SKM-1 treated with dmso at 0.1 percent for 144 hours (cell line): ENCODE data around the gene SLC39A7.

ENCODE experiments used
- DNase-seq: peaks from one replicate; lab custom pipeline; 2025; ENCODE audit not compliant: unreplicated experiment; lab: John Stamatoyannopoulos, UW

SLC39A7 gene

DNA sequence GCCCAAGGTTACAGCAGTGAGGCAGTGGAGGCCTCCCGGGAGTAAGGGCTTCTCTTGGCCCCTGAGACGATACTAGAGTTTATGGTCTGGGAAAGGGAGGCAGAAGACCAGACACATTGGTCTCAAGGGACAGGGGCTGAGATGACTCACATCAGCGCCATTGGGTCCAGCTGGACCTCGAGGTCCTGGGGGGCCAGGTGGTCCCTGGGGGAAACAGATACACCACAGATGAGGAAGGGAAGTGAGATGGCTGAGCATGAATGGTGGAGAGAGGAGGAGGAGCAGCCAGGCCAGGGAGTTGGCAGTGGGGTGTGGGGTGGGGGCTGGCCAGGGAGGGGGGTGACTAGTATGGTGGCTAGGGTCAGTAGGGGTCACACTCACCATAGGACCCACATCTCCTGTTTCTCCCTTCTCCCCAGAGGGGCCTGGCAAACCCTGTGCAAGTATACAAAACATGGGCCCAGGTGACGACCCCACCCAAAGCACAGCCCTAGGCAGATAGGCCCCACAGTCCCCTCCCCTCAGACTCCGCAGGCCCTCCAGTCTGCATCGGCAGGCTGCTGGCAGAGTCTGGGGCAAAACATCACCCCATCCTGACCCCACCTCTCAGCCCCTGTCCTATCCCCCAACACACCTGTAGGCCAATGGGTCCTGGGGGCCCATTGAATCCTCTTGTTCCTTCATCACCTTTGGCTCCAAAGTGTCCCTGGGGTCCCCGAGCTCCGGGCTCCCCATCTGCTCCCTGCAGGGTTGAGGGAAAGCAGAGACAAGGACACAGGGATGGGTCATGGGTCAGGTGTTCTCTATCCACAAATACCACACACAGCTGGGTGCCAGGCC is 30.3 kb upstream of the SLC39A7 start:
- DNase-seq = no peak

DNA sequence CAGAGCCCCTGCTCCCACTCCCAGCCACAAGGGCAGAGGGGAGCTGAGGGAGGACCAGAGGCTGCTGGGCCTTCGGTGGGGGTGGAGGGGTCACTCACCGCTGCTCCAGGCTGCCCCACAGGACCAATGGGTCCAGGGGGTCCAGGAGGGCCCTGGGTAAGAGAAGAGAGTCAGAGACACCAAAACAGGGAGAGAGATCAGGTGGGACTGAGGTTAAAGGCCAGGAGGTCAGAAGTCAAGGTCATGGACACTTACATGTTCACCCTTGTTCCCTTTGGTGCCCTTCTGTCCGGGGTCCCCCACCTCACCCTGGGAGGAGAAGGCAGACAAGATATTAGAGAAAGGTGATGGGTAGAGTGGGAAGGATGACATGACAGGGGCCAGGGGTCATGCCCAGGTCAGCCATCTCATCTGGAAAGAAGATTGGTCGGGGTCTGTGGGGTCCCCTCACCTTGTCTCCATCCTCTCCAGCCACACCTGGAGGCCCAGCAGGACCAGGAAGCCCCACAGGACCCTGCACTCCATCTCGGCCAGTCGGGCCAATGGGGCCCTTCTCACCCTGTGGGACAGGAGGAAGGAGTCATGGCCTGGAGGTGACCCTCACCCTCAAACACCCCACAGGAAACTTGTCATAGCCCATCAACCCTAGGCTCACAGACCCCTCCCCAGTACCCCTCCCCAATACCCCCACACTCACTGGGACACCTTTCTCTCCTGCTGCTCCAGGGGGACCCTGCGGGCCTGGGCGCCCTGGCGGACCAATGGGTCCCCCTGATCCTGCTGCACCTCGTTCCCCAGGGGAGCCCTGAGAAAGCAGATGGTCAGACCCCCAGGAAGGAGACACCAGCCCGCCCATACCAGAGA is 29.4 kb upstream of the SLC39A7 start:
- no peak for DNase-seq

DNA sequence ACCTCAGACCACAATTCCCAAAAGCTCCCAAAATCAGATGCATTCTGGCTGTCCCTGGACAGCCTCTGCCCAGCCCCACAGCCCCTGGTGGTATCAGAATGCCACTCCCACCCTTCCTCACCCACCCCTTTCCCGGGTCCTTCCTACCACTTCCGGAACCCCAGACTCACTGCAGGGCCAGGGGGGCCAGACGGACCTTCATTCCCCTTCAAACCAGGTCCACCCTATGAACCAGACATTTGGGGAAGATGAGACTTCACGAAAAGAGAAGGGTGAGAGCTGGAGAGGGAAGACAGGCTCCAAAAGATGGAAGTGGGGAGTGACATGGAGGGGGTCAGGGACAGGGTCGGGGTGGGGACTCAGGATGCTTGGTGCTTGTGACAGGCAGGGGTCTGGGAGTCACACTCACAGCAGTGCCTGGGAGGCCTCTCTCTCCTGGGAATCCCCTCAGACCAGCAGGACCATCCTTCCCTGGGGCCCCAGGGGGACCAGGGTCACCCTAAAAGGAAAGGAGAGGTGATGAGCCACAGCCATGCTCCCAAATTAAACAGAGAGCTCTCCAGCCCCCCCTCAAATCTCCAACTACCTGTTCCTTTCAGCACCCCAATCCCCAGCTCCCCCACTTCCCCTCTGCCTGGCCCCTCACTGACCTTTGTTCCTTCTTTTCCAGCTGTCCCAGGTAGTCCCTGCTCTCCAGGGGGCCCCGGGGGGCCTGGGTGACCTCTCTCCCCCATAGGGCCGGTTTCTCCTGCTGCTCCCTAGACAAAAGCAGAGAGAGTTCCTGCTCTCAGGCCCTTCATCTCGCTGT is 28.6 kb upstream of the SLC39A7 start:
- no peak for DNase-seq

DNA sequence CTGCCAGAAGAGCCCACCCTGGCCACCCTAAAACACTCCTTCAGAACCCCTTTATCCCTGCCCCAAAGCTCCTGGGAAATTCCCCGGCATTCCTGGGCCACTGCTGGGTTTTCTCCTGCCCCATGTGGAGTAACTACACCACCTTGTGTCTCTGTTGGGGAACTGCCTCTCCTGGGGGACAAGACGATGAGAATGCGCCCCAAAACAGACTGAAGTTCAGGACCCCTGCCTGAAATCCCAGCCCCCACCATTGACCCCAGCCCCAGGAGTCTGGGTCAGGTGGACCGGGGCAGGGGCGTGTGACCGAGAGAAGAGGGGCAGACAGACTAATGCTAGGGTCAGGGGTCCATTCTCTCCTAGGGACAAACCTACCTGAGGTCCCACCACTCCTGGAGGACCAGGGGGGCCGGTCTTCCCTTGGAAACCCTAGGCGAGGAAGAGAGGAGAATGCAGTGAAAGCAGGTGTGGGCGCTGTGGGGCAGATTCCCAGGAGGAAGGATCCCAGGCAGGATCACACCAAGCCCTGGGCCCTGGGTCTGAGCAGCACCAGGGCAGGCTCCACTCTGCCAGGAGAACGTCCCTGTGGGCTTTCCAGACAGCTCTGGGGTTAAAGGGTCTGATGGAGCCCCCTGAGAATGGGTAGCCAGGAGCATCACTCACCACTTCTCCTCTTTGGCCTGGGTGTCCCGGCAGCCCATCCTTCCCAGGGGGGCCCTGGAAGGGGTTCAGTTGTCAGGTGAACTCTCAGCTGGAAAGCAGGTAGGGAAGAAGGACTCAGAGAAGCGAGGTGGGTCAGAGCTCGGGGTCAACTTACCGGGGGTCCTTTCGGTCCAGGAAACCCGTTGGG is 27.8 kb upstream of the SLC39A7 start:
- no peak for DNase-seq

DNA sequence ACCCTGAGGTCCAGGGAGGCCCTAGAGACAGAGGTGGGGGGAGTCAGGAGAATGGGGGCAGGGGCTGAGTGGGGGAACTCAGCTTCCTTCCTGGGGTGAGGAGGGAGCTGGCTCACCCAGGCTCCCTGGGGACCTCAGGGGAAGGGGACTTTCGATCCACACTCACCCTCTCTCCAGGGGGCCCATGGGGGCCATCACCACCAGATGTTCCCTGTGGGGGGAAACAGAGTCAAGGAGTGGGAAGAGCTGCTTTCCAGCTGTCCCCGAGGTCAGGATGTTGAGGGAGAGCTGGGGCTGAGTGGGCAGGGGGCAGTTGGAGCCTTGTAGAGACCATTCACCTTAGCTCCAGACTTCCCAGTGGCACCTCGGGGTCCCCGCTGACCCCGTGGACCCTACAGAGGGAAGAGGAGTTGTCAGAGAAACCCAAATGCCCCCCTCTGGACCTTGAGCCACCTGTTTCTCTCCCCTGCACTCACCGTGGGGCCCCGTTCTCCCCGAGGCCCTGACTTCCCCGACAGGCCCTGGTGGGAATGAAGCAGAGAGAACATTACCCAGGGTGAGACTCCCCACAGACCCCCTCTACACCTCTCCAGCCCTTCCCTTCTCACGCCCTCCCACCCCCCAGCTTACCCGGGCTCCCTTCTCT is 27.0 kb upstream of the SLC39A7 start:
- no peak for DNase-seq

DNA sequence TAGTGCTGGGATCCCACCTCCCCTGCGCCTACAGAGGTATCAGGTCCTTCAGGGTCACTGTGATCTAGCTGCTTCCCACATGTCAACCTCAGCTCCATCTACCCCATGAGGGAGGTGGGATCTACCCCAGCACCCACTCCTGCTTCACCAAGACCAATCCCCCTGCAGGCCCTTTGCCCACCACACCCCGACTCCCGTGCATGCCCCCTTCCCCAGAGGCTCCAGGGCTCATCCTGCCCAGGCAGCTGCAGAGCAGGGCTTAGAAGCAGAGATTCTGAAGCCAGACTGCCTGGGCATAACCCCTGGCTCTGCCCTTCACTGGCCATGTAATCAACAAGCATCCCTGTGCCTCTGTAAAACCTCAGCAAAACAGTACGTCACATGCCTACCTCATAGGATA is 25.9 kb upstream of the SLC39A7 start:
- no peak for DNase-seq

DNA sequence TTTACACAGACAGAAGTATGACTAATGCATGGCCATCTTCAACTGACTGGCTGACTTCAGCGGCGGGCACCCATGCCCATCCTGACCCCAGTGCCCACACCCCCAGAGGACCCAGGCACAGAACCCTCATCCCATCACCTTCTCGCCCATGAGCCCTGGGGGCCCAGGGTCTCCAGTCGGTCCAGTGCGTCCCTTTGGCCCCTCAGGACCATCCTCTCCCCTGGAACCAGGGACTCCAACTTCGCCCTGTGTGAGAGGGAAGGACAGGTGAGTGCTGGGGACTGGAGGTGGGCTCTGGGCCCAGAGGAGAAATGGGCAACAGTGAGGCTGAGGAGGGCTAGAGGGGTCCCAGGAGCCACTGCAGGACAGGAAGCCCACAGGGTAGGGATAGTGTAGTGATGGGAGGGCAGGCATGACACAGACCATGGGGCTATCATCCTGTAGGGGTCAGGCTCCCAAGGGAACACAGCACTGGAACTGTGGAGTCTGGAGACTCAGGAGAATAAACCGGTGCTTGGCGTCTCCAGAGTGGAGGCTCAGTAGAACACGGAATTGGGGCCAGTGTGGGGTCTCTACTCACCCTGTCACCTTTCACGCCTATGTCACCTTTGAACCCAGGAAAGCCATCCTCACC is 25.1 kb upstream of the SLC39A7 start:
- no peak for DNase-seq

DNA sequence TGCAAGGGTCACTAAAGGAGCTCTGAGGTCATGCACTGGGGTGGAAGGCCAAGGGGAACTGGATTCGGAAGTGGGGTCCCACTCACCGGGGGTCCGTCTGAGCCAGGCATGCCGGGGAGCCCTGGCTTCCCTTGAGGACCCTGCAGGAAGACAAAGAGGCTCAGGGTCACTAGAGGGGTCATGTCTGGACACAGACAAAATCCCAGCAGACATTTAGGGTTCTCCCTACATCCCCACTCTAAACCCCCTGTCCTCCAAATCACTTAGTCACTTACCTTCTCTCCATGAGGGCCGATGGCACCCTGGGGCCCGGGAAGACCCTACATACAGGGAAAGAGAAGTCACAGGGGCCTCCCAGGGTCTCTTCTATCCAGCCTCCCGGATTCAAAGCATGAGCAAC is 23.8 kb upstream of the SLC39A7 start:
- DNase-seq = no peak

DNA sequence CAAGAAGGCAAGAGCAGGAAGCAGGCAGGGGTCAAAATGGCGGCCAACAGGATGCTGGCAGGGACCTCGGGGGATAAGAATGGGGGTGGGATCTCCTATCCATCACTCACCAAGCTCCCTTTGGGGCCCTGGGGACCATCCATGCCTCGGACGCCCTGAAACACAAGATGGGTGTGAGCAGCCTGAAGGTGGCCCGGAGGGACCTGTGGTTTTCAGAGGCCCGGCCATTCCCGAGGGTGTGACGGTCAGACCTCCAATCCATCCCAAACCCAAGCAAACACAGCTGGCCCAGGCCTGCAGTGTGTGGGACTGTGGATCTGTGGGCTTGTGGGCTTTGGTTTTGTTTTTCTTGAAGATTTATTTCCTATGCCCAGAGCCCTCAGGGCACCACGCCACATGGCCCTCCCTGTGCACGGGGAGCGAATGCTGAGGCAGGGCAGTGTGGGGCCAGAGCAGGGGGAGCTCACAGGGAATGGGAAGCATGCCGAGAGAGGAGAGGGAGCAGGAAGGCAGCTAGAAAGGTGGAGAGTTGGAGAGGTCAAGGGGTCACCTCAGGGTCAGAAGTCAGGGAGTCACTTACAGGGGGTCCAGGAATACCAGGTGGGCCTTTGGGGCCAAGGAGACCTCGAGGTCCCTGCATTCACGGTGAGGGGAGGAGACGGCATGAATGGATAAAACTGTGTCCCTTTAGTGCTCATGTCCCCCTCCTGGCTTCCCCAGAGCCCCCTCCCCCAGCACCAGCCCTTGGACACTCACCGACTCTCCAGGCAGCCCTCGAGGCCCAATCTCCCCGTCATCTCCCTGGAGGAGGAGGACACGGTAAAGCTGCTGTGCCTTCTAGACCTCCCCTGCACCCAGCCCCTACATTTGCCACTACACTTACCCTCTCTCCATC is 22.9 kb upstream of the SLC39A7 start:
- DNase-seq = no peak

DNA sequence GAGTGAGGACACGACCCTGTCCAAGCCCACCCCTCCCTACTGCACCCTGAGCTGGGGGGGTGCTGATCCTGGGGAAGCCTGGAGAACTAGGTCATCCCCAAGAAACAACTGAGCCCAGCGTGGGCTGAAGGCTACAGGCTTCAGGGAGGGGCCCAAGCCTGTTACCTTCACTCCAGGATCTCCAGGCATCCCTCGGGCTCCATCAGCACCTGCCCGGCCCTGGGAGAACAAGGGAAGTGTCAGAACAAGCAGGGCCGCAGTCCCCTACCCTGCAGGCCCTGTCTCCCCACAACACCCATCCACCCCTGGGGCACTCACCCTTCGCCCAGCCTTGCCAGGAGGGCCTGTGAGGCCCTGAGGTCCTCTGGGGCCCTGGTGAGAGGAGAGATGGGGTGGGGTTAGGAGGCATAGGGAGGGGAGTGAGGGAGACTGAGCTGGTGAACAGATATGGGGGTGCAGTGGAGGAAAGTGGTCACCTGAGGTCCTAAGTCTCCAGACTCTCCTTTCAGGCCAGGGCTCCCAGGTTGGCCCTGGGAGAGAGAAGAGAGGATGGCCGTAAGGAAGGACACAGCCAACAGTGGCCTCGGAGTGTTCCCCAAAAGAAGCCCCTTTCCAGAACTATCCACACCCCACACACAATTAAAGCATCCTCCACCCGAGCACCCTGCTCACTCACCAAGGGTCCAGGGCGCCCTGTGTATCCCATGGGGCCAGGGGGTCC is 21.8 kb upstream of the SLC39A7 start:
- DNase-seq = no peak

DNA sequence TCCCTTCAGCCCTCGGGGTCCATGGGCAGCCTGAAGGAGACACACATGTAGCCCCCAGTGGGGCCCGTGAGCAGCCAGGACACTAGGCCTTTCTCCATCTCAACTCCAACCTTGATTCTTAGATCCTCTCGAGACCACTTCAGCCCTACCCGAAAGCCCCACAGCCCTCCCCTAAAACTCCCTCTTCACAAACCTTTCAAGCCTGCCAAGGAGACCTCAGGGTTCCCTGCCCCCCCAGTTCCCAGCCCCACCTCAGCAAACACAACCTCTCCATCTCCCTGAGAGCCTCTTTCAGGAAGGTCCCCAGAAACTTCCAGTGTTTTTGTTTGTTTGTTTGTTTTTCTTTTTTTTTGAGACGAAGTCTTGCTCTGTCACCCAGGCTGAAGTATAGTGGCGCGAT is 19.5 kb upstream of the SLC39A7 start:
- no peak for DNase-seq

DNA sequence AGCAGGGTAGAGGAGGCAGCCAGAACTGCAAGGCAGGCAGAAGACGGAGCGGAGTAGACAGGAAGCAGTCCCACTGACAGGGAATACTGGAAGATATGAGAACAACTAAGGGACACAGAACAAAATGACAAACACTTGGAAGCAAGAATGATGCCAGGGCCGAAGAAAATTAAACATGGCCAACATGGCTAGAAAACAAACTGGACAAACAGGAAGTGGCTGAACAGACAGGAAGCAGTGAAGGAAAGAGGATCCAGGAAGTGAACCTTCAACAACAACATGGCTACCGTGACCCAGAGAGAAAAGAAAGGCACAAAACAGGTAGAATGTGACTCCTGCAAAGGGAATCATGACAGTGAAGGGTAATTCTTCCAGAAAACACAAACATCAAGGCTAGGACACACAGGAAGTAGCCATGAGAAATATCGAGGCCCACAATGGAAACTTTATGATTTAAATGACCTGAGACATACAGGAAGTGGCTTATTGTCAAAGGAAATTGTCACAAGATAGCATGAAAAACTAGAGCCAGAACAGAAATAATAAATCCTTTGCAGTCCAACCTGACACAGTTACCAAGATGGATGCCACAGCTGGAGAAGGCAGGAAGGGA is 17.5 kb upstream of the SLC39A7 start:
- peak; percentile 11 for DNase-seq

DNA sequence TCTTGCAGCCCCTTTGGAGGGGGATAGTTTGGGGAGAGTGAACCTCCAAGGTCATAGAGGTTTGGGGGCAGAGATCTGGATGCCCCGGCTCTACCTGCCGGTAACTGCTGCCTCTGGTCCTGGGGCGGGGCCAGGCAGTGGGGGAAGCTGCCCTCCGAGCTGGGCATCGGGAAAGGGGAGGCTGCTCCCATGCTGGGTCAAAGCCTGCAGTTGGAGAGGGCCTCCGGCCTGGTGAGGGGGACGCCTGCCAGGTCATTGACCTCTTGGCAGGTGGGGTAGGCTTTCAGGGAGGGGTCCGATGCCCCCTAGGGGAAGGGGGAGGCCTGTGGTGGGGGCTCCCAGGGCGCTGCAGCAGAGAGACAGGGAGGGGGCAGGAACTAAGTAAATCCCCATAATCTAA is 15.5 kb upstream of the SLC39A7 start:
- no peak for DNase-seq

DNA sequence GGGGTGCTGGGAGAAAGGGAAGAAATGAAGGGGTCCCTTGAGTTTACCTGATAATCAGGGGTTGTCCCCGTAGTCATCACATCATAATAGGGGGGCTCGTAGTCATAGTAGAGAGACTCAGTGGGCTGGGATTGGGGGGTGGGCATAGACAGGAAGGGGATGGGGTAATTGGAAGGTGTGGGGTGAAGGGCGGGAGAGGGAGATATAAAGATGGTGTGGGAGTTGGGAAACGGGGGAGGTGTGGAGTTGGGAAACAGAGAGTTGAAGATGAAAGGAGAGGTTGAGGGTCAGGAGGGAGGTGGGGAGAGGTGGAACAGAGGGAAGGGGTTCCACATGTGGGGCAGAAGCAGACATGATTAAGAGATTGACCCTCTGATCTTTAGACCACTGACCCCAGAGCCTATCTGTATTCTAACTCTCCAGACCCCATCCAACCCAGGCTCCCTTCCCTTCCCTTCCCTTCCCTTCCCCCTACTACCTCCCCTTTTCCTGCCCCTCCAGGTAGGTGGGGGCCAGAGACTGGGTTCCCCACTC is 14.9 kb upstream of the SLC39A7 start:
- DNase-seq = no peak

DNA sequence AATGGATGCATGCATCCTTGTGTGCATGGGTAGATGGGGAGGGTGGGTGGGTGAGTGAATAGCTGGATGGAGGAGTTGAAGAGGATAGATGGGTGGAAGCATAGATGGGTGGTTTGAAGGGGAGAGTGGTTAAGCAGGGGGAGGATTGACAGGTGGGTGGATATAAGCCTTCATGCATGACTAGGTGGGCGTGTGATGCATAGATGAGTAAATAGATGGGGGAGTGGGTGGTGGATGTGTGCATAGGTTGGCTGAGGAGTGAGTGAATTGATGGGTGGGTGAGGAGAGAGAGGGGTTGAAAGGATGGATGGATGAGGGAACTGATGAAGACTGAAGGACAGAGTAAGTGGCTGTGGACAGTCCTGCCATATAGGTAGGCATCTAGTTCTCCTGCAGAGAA is 12.9 kb upstream of the SLC39A7 start:
- DNase-seq = no peak

DNA sequence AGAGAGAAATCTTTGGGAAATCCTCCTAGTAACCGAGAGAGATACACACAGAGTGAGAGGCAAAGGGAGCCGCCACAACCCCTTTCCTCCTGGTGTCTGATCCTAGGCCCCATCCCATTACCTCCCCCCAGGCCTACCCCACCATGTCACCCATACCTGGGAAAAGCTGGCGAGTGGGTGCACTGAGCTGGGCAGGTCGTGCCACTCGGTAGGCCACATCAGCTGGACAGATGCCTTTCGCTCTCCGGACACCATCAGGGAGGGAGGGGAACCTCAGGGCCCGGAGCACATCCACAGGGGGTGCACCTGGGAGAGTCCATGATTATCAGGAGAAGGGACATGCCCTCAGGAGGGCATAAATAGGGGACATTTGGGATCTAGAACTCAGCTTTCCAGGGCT is 11.5 kb upstream of the SLC39A7 start:
- DNase-seq = no peak
